ENCODE results near the gene LEMD1. TPM values are rescaled to one million over a fixed set of nuclear protein-coding genes. Genes with fewer than 3 reads are reported as not detected.

The LEMD1 gene
- total RNA-seq, 1 donor from 2014 or later: 0.70 TPM

DNA sequence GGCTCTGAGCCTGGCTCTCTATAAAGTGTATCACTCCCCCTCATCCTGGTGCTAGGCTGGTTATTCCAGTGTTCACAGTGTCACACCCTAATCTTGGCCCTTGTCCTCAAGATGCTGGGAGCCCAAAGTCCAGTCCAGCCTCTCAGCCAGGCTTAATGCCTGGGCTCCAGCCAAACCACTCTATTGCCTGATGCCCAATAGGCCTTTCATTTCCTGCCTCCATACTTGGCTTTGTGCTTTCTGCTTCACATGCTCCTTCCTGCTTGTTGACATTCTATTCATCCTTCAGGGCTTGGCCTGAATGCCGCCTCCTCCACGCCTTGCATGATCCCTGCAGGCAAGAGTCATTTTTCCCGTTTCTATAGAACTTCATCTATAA lies 66.8 kb downstream of the LEMD1 start:
- peak; percentile 75 for DNase-seq (ENCODE audit: low read depth)

GRCh38 chr1:205354259-205355074 lies 67.4 kb downstream of the LEMD1 start:
- DNase-seq (ENCODE audit: low read depth): peak; percentile 66

GRCh38 chr1:205353612-205354011 lies 68.2 kb downstream of the LEMD1 start:
- no peak for DNase-seq (ENCODE audit: low read depth)

GRCh38 chr1:205353191-205353590 lies 68.7 kb downstream of the LEMD1 start:
- DNase-seq (ENCODE audit: low read depth): no peak

DNA sequence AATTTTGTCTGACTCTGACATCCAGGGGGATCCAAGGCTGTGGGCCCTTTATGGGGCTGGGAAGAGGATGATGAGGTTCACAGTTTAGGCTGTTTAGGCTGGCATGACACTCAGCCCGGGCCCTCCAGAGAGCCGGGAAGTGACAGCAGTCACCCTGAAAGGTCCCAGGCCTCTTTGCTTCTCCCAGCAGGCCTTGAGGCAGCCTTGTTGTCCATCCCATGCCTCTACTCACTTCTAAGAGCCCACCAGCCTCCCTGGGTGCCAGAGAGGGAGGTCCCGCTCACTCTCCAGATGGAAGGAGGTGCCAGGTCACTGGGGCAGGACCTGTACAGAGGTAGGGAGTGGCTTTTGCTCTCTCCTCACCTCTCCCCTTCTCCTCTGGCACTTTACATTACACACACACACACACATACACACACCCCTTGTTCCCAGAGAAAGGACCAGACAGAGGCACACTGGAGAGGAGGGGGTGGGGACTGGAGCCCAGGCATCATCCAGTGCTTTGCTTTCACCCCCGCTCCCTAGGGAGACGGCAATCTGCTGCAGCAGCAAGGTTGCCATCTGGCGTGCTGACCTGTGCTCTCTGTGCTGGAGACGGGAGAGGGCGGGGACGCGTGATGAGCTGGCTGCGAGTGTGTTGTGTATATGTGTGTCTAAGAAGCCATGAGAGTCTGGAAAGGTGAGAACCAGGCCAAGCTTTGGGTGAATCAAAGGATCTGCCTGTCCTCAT lies 69.7 kb downstream of the LEMD1 start:
- no peak for DNase-seq (ENCODE audit: low read depth)

DNA sequence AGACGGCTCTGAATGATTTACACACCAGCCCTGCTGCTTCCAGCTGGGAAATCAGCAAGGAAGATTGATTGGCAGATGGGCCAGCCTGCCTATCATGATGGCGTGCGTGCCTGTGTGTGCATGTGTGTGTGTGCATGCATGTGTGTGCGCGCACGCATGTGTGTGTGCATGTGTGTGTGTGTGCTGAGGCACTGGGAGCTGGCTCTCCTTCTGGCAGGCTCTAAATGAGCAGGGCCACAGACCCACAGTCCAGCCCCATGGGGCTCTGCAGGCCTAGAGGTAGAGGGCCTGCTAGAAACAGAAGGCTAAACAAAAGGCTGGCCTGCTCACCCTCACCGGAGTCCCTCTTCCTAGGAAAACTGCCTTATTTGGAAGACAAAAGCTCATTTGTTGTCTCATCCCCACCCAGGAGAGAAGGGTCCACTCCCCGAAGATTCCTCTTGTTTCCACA lies 71.1 kb downstream of the LEMD1 start:
- DNase-seq (ENCODE audit: low read depth): no peak

GRCh38 chr1:205350124-205350523 lies 71.7 kb downstream of the LEMD1 start:
- DNase-seq (ENCODE audit: low read depth): no peak

DNA sequence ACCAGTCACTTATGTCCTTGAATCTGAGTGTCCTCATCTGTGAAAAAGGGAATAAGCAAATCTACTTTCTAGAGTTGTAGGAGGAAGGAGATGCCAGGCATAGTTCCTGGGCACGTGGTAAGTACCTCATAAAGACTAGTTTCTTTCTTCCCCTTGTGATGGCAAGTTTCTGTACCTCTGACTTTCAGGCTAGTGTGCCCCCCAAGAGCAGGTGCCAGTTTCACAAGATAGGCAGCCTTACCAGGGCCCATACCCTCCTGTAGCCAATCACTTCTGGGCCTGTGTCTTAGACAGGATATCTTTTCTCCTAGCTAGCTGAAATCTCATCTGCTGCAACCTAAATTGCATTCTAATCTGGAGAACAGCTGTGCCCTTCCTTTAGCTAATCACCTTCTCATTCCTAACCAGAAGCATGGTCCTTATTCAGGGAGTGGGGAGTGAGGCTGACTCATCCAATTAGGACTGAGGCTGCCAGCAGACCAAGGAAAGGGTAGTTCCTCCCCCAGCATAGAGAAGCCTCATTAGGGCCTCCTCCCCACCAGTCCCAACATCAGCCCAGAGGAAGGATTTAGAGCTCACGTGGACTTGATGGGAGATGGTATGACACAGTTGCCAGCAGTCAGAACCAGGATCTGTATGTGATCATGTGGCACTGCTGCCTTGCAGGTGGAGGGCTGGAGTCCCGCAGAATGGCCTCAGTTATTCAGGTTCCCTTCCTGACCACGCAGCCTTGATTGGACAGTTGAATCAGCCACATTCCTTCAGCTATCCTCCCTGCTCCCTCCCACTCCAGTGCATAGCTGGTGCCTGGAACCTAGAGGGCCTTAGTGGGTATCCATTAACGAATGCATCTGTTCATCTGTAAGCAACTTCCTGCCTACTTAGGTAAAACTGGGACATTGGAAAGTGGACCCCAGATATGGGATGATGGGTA lies 73.0 kb downstream of the LEMD1 start:
- DNase-seq (ENCODE audit: low read depth): no peak

DNA sequence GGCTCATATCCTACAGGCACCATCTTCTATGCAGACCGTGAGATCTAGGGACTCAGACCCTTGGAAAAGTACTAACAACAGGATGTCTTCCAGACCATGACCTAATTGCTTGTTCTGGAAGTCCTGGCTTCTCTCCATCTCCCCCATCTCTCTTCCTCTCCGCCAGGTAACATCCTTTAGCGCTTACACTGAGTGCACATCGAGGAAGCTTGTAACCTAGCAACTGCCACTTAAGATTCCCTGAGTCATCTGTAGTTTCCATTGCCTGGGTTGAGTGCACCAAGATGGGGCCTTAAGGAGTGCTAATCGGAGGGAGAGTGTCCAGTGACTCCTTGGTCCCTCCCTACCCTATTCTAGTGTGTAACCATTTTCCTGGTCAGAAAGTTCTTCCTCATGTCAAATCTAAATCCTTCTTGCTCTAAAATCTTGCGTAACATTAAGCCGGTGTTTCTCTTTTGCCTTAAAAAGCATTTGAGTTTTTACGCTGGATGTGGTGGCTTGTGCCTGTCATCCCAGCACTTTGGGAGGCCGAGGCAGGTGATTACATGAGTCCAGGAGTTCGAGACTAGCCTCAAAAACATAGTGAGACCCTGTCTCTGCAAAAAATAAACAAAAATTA lies 74.8 kb downstream of the LEMD1 start:
- DNase-seq (ENCODE audit: low read depth): peak; percentile 83

DNA sequence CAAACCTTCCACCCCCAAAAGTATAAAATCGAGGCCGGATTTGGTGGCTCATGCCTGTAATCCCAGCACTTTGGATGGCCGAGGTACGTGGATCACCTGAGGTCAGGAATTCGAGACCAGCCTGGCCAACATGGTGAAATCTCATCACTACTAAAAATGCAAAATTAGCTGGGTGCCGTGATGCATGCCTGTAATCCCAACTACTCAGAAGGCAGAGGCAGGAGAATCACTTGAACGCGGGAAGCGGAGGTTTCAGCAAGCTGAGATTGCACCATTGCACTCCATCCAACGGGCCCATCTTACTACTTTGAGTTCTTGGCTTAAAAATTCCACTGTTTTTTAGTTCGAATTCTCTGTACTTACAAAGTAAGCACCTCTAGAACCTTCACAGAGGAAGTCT lies 76.1 kb downstream of the LEMD1 start:
- no peak for DNase-seq (ENCODE audit: low read depth)

- DNase-seq (ENCODE audit: low read depth): no peak
Measured at GRCh38 chr1:205344066-205344928, 77.6 kb downstream of the LEMD1 start.

GRCh38 chr1:205343431-205344065 lies 78.3 kb downstream of the LEMD1 start:
- no peak for DNase-seq (ENCODE audit: low read depth)

DNA sequence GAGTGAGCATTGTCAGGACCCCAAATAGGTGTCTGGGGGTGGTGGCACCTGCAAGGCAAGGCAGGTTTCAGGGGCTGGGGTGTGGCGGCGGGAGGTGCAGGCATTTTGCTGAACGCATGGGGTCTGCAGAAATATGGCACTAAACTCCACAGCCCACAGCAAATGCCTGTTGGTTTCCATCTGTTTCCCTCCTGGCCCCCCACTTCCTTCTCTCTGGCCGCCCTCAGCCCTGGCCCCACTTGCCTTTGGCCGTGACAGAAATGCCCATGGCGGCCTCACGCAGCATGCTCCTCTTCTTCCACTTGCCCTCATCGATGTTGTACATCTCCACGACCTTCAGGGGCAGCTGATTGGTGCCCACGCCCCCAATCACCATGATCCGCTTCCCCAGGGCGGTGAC lies 78.9 kb downstream of the LEMD1 start:
- no peak for DNase-seq (ENCODE audit: low read depth)

- DNase-seq (ENCODE audit: low read depth): no peak
Measured at GRCh38 chr1:205340676-205341075, 81.2 kb downstream of the LEMD1 start.

DNA sequence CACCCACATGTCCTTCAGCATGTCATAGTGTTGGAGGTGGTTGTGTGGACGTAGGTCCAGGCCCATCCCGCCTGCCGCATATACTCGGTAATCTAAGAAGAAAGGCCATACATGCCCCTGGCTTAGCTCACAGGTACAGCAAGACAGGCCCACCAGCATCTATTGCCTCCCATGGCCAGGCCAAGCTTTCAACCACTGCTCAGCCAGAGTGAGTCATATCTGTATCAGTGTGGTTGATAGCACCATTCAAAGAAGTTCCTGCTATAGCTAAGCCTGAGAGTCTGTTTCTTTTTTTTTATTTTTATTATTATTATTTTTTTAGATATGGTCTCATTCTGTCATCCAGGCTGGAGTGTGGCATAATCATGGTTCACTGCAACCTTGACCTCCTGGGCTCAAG lies 82.1 kb downstream of the LEMD1 start:
- no peak for DNase-seq (ENCODE audit: low read depth)

DNA sequence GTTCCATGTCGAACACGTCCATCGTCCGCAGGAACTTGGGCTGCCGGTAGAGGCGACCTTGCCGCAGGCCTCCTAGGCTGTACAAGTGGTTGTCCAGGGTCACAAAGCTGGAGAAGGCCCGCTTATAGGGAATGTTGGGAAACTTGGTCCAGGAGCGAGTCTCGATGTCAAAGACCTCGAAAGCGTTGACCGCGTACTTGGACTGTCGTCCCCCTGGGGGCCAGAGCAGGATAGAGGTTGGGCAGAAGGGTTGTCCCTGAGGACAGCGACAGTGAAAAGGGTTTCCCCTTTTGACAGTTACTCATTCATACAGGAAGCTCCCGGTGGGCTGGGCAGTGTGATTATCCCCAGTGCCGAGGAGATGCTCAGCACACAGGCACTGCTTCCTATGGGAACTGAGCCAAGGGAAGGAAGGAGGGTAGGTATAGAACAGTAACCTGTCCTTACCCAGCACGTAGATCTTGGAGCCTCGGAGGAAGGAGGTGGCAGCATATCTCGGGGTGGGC lies 82.6 kb downstream of the LEMD1 start:
- no peak for DNase-seq (ENCODE audit: low read depth)

GRCh38 chr1:205338011-205338410 lies 83.8 kb downstream of the LEMD1 start:
- DNase-seq (ENCODE audit: low read depth): no peak

DNA sequence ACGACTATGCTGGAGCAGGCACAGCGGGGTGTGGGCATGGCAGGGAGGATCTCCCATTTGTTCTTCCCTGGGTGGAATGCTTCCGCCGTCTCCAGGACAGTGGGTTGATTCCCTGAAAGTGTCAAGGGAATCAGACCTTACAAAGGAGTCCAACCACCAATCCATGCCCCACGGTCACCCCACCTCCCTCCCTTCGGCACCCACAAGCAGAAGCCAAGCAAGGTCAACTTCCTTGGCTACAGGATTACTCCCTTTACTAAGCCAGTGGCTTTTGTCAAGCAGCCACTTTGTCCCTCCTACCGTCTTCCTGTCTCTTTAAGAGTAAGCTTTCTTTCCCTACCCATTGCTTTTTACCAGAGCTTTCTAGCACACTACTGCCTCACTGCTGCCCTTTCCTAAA lies 84.4 kb downstream of the LEMD1 start:
- no peak for DNase-seq (ENCODE audit: low read depth)

- peak; percentile 75 for DNase-seq (ENCODE audit: low read depth)
Measured at GRCh38 chr1:205335692-205336091, 86.2 kb downstream of the LEMD1 start.
